Osteocyte (in vitro differentiated cells): ENCODE results near the gene PEF1. TPM values are rescaled to one million over a fixed set of nuclear protein-coding genes. Genes with fewer than 3 reads are reported as not detected.

Source experiments
- DNase-seq: peaks from one replicate; pipeline ENCODE4 v3.0.0; 2021; ENCODE audit warnings: mixed read lengths; ENCODE audit not compliant: unreplicated experiment; ENCODE audit errors: extremely low spot score
- H3K27ac Mint-ChIP-seq: one replicate; pipeline ENCODE4 v1.8.0; 2021; ENCODE audit warnings: mild to moderate bottlenecking, mixed read lengths; ENCODE audit not compliant: unreplicated experiment
- H3K27me3 Mint-ChIP-seq: one replicate; pipeline ENCODE4 v1.8.0; 2021; ENCODE audit warnings: mixed read lengths; ENCODE audit not compliant: unreplicated experiment
- H3K36me3 Mint-ChIP-seq: one replicate; pipeline ENCODE4 v1.8.0; 2021; ENCODE audit warnings: mixed read lengths; ENCODE audit not compliant: unreplicated experiment
- H3K4me1 Mint-ChIP-seq: one replicate; pipeline ENCODE4 v1.8.0; 2021; ENCODE audit warnings: mixed read lengths; ENCODE audit not compliant: unreplicated experiment
- H3K4me3 Mint-ChIP-seq: one replicate; pipeline ENCODE4 v1.8.0; 2021; ENCODE audit warnings: mild to moderate bottlenecking, moderate library complexity, mixed read lengths; ENCODE audit not compliant: unreplicated experiment
- H3K9me3 Mint-ChIP-seq: one replicate; pipeline ENCODE4 v1.8.0; 2021; ENCODE audit warnings: mixed read lengths; ENCODE audit not compliant: unreplicated experiment
- CTCF ChIP-seq: fragments of 200-600 bp; sonication (generic); IDR thresholded peaks from 2 replicates; pipeline ENCODE4 v1.5.0; 2021; ENCODE audit warnings: antibody characterized with exemption, mild to moderate bottlenecking, moderate library complexity
- total RNA-seq: library from RNA; stranded (reverse); gene quantifications from 2 replicates; pipeline ENCODE4 v1.2.1, GENCODE V29; 2021

The PEF1 gene
- total RNA-seq, 1 donor from 2014 or later = 57.0 TPM

DNA sequence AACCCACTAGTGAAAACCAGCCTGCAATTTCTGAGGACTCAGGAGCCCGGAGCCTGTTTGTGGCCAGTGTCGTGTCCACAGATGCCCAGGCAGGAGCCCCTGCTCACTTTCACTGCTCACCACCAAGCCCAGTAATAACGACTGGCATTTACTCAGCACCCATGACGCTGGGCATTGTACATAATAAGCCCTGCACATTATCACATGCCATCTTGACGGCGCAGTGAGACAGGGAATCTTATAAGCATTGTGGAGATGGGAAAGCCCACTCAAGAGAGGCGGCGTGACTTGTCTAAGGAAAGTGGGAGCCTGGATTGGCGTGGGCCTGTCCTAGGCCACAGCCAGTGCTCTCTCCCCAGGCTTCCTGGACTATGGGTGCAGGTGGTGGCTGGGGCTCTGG, 28.8 kb upstream of the PEF1 start:
- Mint-ChIP-seq H3K9me3 (no peaks in the 10 kb centered on the region), H3K27me3 (no peaks in the 10 kb centered on the region), H3K36me3 (no peaks in the 10 kb centered on the region), H3K4me1 (peaks cover 36% of the 10 kb centered on the region), H3K27ac (no peak overlapping the region), H3K4me3 (no peak overlapping the region)
- no peak for TF ChIP-seq CTCF
- no peak for DNase-seq

DNA sequence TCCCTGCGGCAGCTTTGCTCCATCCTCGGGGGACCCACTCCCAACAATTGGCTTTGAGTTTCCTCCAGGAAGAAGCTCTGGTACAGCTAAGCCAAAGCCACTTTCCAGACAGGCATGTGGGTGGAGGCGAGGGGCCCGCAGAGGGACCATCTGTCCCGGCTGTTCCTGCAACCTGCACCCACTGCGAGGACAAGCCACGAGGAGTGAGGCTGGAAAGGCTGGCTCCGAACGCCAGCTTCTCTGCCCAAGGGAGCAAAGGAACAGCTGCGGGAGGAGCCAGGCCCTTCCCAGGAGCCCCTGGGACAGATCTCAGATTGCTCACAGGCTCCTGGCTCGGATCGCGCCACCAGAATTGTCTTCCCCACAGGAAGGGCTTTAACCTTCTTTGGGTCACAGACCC, 28.3 kb upstream of the PEF1 start:
- Mint-ChIP-seq H3K27me3 (no peaks in the 10 kb centered on the region), H3K9me3 (no peaks in the 10 kb centered on the region), H3K36me3 (no peaks in the 10 kb centered on the region), H3K4me3 (no peak overlapping the region), H3K4me1 (peaks cover 39% of the 10 kb centered on the region), H3K27ac (no peak overlapping the region)
- DNase-seq = no peak
- no peak for TF ChIP-seq CTCF

GRCh38 chr1:31671561-31672201, 27.0 kb upstream of the PEF1 start:
- DNase-seq = no peak
- Mint-ChIP-seq H3K4me1 (peaks cover 51% of the 10 kb centered on the region), H3K4me3 (no peak overlapping the region), H3K27ac (no peak overlapping the region), H3K36me3 (no peaks in the 10 kb centered on the region), H3K27me3 (no peaks in the 10 kb centered on the region), H3K9me3 (no peaks in the 10 kb centered on the region)
- no peak for TF ChIP-seq CTCF

GRCh38 chr1:31671147-31671546, 26.5 kb upstream of the PEF1 start:
- H3K4me3 Mint-ChIP-seq = no peak overlapping the region
- H3K4me1 Mint-ChIP-seq = peaks cover 56% of the 10 kb centered on the region
- no peaks in the 10 kb centered on the region for H3K9me3 Mint-ChIP-seq
- no peak overlapping the region for H3K27ac Mint-ChIP-seq
- no peaks in the 10 kb centered on the region for H3K27me3 Mint-ChIP-seq
- no peak for DNase-seq
- no peaks in the 10 kb centered on the region for H3K36me3 Mint-ChIP-seq
- TF ChIP-seq CTCF = no peak

GRCh38 chr1:31670593-31670964, 25.9 kb upstream of the PEF1 start:
- Mint-ChIP-seq H3K27ac (peak overlapping the region; percentile 84), H3K27me3 (no peaks in the 10 kb centered on the region), H3K4me1 (peaks cover 61% of the 10 kb centered on the region), H3K9me3 (no peaks in the 10 kb centered on the region), H3K36me3 (no peaks in the 10 kb centered on the region), H3K4me3 (no peak overlapping the region)
- no peak for DNase-seq
- TF ChIP-seq CTCF = no peak
